ENCODE results near the gene PVALB. TPM values are rescaled to one million over a fixed set of nuclear protein-coding genes. Genes with fewer than 3 reads are reported as not detected.
A peak's percentile ranks its signal among the peaks of the same experiment; 100 is the strongest.

PVALB gene
- total RNA-seq, 3 donors from 2014 or later (not counting 1 experiment from before 2014, with no cell fraction given) = 0.99 TPM; not detected in 2

GRCh38 chr22:36852056-36852973 is 35.5 kb upstream of the PVALB start:
- Mint-ChIP-seq H3K9me3 (no peaks in the 10 kb centered on the region), H3K36me3 (no peaks in the 10 kb centered on the region), H3K27ac (peak overlapping the region; percentile 64 to 87), H3K27me3 (ENCODE audit: low read depth in 2 of 2) (peaks cover 15 to 20% of the 10 kb centered on the region in 2 donors), H3K4me3 (peak overlapping the region; percentile 4), H3K4me1 (peaks cover 18 to 20% of the 10 kb centered on the region in 2 donors)
- no peak for DNase-seq
- no peak overlapping the region for H3K4me3 ChIP-seq (ENCODE audit: low read length)
- H3K27me3 ChIP-seq (ENCODE audit: control insufficient read depth, insufficient read depth, low read length) = peaks cover 2% of the 10 kb centered on the region
- TF ChIP-seq CTCF (IDR thresholded peaks at IDR 0.05) = no peak
- intact Hi-C loops (cut with micrococcal nuclease) = no loop called here
- H3K27ac ChIP-seq (ENCODE audit: low read length) = no peak overlapping the region
- H3K9me3 ChIP-seq (ENCODE audit: control insufficient read depth, insufficient read depth, low read length) = no peaks in the 10 kb centered on the region
- WGBS (ENCODE audit: insufficient coverage) = 93% methylated on average over 7 of the region's 7 CpGs
- peaks cover 20% of the 10 kb centered on the region for H3K4me1 ChIP-seq (ENCODE audit: control insufficient read depth, insufficient read depth, low read length)
- H3K36me3 ChIP-seq (ENCODE audit: control insufficient read depth, insufficient read depth, low read length) = no peaks in the 10 kb centered on the region
- no peak for ATAC-seq

GRCh38 chr22:36850682-36851081 is 33.8 kb upstream of the PVALB start:
- 92% methylated on average over 10 of the region's 10 CpGs for WGBS (ENCODE audit: insufficient coverage)
- Histone ChIP-seq H3K4me3 (ENCODE audit: low read length) (no peak overlapping the region), H3K27ac (ENCODE audit: low read length) (no peak overlapping the region), H3K9me3 (ENCODE audit: control insufficient read depth, insufficient read depth, low read length) (no peaks in the 10 kb centered on the region), H3K4me1 (ENCODE audit: control insufficient read depth, insufficient read depth, low read length) (peaks cover 12% of the 10 kb centered on the region), H3K27me3 (ENCODE audit: control insufficient read depth, insufficient read depth, low read length) (peaks cover 2% of the 10 kb centered on the region), H3K36me3 (ENCODE audit: control insufficient read depth, insufficient read depth, low read length) (no peaks in the 10 kb centered on the region)
- Mint-ChIP-seq H3K27me3 (ENCODE audit: low read depth in 2 of 2) (peaks cover 9 to 23% of the 10 kb centered on the region in 2 donors), H3K27ac (no peak overlapping the region), H3K4me3 (no peak overlapping the region), H3K36me3 (no peaks in the 10 kb centered on the region), H3K4me1 (peaks cover 9 to 10% of the 10 kb centered on the region in 2 donors), H3K9me3 (no peaks in the 10 kb centered on the region)
- no peak for TF ChIP-seq CTCF (IDR thresholded peaks at IDR 0.05)
- DNase-seq = no peak
- ATAC-seq = no peak
- intact Hi-C loops (cut with micrococcal nuclease) = no loop called here

- intact Hi-C loops (cut with micrococcal nuclease) = no loop called here
- ATAC-seq = no peak
Observed at GRCh38 chr22:36850056-36850455, 33.2 kb upstream of the PVALB start.

More at GRCh38 chr22:36850056-36850455, 33.2 kb upstream of the PVALB start:
- peaks cover 15 to 26% of the 10 kb centered on the region in 2 donors for H3K27me3 Mint-ChIP-seq (ENCODE audit: low read depth in 2 of 2)
- peaks cover 2% of the 10 kb centered on the region for H3K27me3 ChIP-seq (ENCODE audit: control insufficient read depth, insufficient read depth, low read length)
- H3K36me3 ChIP-seq (ENCODE audit: control insufficient read depth, insufficient read depth, low read length) = no peaks in the 10 kb centered on the region
- no peak for TF ChIP-seq CTCF (IDR thresholded peaks at IDR 0.05)
- H3K9me3 Mint-ChIP-seq = no peaks in the 10 kb centered on the region
- H3K27ac ChIP-seq (ENCODE audit: low read length) = no peak overlapping the region
- WGBS (ENCODE audit: insufficient coverage) = 90% methylated on average over 14 of the region's 14 CpGs
- no peak overlapping the region for H3K4me3 Mint-ChIP-seq
- H3K9me3 ChIP-seq (ENCODE audit: control insufficient read depth, insufficient read depth, low read length) = no peaks in the 10 kb centered on the region
- peaks cover 12% of the 10 kb centered on the region for H3K4me1 ChIP-seq (ENCODE audit: control insufficient read depth, insufficient read depth, low read length)
- peaks cover 9 to 10% of the 10 kb centered on the region in 2 donors for H3K4me1 Mint-ChIP-seq
- H3K27ac Mint-ChIP-seq = no peak overlapping the region
- H3K36me3 Mint-ChIP-seq = no peaks in the 10 kb centered on the region
- no peak overlapping the region for H3K4me3 ChIP-seq (ENCODE audit: low read length)
- DNase-seq = no peak
